HL-60/S4 (cell line): Measurements from ENCODE around the gene SLC6A6.
"Not testable (repeated sequence)": the region's sequence is repeated elsewhere in the genome, so short reads cannot be mapped to it uniquely, and the experiment has no call there.

Experiments
- in situ Hi-C: fragments of 300-500 bp; cut with MboI; formaldehyde crosslinking; loops from 2 replicates; pipeline ENCODE4 v1.14.3; 2022; ENCODE audit warnings: low sequenced_read_pairs

Gene SLC6A6

GRCh38 chr3:14434126-14434497 is 31.7 kb downstream of the SLC6A6 start:
- in situ Hi-C loops = no loop called here

GRCh38 chr3:14434498-14435151 is 32.2 kb downstream of the SLC6A6 start:
- in situ Hi-C loops = no loop called here

GRCh38 chr3:14435175-14436014 is 33.0 kb downstream of the SLC6A6 start:
- in situ Hi-C loops = no loop called here

DNA sequence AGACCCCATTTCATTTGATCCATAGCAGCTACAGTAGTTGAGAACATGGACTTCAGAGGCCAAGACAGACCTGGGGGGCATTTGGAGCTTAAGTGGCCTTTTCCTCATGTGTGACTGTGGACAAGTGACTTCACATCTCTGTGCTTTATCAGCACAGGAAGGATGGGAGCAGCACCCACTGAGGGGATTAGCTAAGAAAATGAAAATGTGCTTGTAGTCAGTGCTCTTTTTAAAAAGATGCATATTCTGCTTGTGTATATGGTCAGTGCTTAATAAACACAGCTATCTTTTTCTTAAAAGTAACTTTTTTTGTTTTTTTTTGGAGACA is 34.5 kb downstream of the SLC6A6 start:
- in situ Hi-C loops = no loop called here

- in situ Hi-C loops = not testable (repeated sequence)
These were observed 35.3 kb downstream of the SLC6A6 start for GRCh38 chr3:14437705-14438104.

DNA sequence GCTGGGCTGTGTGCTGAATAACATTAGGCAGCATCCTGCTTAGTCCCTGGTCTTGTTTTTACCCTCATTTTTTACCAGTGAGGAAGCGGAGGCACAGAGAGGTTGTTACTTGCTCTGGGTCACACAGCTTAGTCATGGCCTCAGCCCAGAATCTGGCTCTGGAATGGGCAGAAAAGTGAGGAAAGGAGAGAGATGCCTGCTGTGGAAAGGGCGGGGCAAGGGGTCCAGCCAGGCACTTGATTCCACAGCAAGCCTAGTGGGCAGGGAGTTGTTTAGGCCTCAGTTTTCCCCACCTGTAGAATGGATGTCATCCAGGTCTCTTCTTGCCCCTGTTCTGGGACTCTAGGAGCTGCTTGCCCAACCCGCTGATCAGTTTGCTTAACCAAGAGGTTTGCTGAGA is 35.9 kb downstream of the SLC6A6 start:
- in situ Hi-C loops = no loop called here

DNA sequence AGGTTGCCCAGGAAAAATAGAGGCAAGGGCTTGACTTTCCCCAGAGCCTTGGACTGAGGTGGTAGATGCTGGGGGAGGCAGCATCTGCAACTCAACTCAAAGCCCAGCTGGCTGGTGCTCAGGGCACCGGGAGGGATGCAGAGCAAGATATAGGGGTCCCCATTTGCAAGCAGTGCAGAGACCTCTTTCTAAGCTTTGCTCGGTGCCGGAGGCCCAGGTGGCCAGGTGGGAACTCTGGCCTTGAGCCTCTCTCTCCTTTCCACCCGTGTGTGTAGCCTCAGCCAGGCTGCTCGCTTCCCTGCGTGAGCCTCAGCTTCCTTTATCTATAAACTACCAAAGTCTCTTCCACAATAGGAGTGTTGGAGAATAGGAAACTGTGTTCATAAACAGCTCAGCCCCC is 36.5 kb downstream of the SLC6A6 start:
- in situ Hi-C loops = no loop called here

- in situ Hi-C loops = no loop called here
These were observed 37.2 kb downstream of the SLC6A6 start for GRCh38 chr3:14439501-14440167.

DNA sequence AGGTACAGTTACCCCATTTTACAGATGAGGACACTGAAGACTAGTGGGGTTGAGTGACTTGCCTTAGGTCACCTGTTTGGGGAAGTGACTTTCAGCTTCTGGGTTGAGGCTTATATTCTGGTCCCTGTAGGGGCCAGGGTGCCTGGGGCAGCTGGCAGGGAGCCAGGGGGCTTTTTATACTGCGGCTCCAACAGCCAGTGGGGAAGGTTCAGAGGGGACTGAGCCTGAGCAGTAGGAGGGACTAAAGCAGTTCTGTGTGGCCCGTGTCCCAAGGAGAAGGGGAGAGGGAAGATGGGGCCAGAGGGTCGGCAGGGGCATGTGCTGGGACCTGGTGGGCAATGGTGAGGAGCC is 37.7 kb downstream of the SLC6A6 start:
- in situ Hi-C loops = no loop called here

DNA sequence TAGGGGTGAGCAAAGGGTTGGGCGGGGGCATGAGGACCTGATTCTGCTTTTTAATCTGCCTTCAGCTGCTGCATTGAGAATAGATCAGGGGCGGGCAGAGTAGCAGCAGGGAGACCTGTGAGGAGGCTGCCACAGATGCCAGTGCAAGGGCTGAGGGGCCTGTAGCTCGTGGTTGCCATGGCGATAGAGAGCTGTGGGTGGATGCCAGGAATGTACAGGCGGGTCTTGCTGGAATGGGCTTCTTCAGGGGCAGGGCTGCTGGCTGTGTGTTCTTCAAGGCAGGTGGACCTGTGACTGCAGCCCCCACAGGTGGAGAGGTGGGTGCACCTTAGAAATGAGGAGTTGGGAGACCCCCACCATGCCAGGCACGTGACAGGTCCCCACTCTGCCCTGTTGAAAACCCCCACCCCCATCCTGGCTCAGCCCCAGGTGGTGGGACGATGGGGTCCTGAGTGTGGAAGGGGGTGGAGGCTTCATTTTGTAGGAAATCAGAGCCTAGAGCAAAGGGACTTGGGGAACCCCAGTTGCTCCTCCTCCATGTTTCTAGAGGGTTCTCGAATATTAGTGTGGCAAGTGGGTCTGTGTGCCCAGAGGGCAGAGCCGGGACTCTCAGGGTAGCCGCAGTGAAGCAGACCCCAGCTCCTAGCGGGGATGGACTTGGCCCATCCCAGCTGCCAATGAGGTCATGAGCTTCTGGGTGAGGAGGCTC is 38.3 kb downstream of the SLC6A6 start:
- in situ Hi-C loops = no loop called here

GRCh38 chr3:14441240-14441919 is 39.0 kb downstream of the SLC6A6 start:
- in situ Hi-C loops = no loop called here

GRCh38 chr3:14441920-14442300 is 39.5 kb downstream of the SLC6A6 start:
- in situ Hi-C loops = no loop called here

- in situ Hi-C loops = no loop called here
These were observed 42.0 kb downstream of the SLC6A6 start for GRCh38 chr3:14444380-14444779.

GRCh38 chr3:14445773-14446172 is 43.4 kb downstream of the SLC6A6 start:
- in situ Hi-C loops = no loop called here

DNA sequence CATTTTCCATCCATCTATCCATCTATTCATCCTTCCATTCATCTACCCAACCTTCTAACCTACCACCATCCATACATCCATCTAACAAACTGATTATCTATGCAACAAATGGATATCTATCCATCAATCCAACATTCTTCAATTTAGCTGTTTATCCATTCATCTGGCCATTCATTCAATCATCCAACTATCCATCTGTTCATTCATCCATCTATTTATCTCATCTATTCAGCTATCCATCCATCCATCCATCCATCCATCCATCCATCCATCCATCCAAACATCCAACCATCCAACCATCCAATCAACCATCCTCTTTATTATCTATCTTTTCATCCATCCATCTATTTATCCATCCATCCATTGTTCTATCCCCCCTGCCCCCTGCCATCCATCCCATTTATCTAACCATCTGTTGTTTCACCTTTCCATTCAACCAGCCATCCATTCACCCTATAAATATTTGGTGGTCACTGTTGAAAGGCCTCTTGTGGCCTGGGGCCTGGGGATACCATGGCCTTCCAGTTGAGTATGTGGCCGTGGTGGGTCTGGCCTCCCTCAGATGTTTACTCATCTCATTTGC is 44.7 kb downstream of the SLC6A6 start:
- in situ Hi-C loops = no loop called here

GRCh38 chr3:14448063-14448462 is 45.7 kb downstream of the SLC6A6 start:
- in situ Hi-C loops = no loop called here

- in situ Hi-C loops = no loop called here
These were observed 46.6 kb downstream of the SLC6A6 start for GRCh38 chr3:14448756-14449727.

- in situ Hi-C loops = no loop called here
These were observed 48.1 kb downstream of the SLC6A6 start for GRCh38 chr3:14450506-14450905.

DNA sequence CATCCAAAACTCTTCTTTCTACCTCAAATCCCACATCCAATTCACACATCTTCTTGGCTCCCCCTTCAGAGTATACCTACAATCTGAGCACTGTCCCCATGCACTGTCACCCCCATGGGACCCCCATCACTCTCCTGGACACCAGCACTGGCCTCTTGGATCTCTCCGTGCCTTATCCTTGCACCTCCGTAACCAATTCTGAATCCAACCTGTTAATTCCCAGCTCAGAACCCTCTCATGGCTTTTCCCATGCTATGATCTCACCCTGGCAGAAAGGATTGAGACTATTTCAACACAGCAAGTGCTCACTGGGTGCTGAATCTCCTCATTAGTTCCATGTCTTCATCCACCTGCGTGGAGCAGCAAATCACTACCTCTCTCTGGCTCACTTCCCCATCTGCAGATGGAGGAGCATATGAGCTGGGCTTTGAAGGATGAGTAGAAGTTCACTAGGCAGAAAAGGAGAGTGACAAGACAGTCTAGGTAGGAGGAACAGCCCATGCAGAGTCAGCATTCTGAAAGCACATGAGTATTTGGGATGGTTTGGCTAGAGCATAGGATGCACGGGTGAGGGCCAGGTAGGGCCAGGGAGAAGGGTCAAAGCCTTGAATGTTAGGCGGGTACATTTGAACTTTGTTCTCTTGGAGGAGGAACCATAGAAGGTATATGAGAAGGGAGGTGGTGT is 48.7 kb downstream of the SLC6A6 start:
- in situ Hi-C loops = no loop called here
